ENCODE measurements around the gene FAM118B.
A peak's percentile ranks its signal among the peaks of the same experiment; 100 is the strongest.

FAM118B gene

DNA sequence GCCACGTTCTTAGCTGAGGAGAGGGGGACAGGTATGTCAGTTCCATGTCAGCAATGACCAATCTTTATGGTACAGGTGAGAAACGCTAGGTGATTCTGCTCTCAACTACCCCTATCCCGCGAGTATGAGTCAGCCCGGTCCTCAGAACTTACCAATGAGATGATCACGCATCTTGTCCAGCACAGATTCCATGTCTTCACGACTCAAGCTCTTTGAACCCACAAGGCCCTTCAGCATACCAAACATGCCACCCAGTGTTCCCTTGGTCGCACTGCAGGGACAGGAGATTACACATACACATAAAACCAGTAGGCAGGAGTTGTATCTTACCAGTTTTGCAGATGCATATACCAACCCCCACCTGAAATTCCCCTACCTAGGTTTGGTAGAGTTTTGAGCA is 54.2 kb downstream of the FAM118B start:
- no peak overlapping the region for H3K4me3 ChIP-seq (replicated peaks; ENCODE audit: low read depth, low read length)
- no peak for DNase-seq (ENCODE audit: extremely low read depth, low read depth)
- TF ChIP-seq, protein P1, sequence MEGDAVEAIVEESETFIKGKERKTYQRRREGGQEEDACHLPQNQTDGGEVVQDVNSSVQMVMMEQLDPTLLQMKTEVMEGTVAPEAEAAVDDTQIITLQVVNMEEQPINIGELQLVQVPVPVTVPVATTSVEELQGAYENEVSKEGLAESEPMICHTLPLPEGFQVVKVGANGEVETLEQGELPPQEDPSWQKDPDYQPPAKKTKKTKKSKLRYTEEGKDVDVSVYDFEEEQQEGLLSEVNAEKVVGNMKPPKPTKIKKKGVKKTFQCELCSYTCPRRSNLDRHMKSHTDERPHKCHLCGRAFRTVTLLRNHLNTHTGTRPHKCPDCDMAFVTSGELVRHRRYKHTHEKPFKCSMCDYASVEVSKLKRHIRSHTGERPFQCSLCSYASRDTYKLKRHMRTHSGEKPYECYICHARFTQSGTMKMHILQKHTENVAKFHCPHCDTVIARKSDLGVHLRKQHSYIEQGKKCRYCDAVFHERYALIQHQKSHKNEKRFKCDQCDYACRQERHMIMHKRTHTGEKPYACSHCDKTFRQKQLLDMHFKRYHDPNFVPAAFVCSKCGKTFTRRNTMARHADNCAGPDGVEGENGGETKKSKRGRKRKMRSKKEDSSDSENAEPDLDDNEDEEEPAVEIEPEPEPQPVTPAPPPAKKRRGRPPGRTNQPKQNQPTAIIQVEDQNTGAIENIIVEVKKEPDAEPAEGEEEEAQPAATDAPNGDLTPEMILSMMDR (IDR thresholded peaks at IDR 0.05; ENCODE audit: low read depth, low read length, missing control alignments), result no peak

DNA sequence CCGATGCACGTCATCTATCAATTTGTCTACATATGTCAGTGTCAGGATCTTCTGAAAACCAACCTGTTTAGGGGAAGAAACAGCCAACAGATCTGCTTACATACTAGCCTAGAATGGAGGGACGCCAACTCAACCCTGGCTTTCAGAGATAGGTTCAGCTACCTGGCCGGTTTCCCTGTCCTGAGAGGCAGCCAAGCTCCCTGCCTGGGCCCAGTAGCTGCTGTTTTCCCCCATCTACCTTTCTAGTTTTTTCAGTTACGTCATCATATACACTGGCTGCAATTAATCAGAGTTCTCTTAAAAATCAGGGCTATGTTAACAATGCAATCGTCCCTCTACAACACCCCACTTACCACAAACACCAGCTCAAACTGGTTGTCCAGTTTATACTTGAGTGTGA is 56.1 kb downstream of the FAM118B start:
- DNase-seq (ENCODE audit: extremely low read depth, low read depth), result no peak
- H3K4me3 ChIP-seq (replicated peaks; ENCODE audit: low read depth, low read length), result peak overlapping the region; percentile 82
- TF ChIP-seq, protein P1 (IDR thresholded peaks at IDR 0.05; ENCODE audit: low read depth, low read length, missing control alignments), result no peak

DNA sequence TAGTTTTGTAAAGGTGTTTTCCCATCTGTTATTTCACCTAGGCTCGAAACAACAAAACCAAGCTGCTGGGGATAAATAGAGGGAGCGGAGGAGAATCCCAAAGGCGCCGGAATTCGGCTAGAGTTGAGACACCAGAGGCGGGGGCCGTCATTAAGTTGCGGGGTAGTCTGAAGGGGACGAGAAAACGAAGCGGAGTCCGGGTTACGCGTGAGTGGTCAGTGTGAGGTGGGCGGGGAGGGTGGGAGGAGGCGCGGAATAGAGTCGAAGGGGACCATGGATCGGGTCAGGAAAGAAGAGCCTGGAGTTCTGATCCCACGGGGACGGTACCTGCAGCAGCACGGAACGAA is 56.8 kb downstream of the FAM118B start:
- peak overlapping the region; percentile 82 for H3K4me3 ChIP-seq (replicated peaks; ENCODE audit: low read depth, low read length)
- DNase-seq (ENCODE audit: extremely low read depth, low read depth), result no peak
- TF ChIP-seq, protein P1 (IDR thresholded peaks at IDR 0.05; ENCODE audit: low read depth, low read length, missing control alignments), result no peak

DNA sequence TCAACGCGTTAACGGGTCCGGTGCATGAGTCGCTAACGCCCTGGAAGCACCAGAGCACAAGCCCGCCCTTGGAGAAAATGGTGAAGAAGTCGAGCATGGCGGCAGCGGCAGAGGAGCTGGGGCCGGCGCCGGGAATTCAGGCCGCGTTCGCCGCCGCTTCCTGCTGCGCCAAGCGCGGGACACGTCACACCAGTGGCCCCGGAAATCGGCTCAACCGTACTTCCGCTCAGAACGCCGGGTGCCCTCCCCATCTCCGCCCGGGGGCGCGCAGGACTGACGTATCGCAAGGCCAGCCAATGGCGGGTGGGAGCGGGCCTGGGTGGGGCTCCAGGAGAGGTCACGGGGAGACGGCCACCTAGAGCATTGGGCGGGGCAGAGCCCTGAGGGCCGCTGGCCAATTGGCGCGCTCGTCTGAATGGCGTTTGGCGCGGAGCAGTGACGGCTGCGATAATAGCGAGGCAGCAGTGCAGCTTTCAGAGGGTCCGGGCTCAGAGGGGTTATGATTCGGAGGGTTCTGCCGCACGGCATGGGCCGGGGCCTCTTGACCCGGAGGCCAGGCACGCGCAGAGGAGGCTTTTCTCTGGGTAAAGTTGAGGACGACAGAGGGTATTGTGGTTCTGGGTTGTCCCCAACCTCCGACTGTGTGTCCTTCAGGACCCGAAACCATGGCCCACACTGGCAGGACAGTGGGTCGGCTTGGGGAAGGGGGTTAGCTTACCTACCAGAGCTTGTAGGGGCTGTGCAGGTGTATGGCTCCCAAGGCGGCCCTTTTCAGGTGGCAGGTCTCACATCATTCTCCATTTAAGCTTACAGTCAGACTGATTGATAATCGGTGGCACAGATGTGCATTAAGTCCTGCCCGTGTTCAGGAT is 57.4 kb downstream of the FAM118B start, which contains the start of the genes FOXRED1 and SRPRA:
Gene FOXRED1, plus strand, starts transcription at position 447 of the 872 bp plus-strand sequence. Its CDS starts 53 bp downstream, at position 500.
Gene SRPRA, minus strand, starts transcription at position 188 of the 872 bp plus-strand sequence. Its CDS starts 91 bp downstream, at position 97.
- H3K4me3 ChIP-seq (replicated peaks; ENCODE audit: low read depth, low read length), result peak within 1 kb of the TSS; percentile 82
- peak; percentile 95 for DNase-seq (ENCODE audit: extremely low read depth, low read depth)
- TF ChIP-seq, protein P1 (IDR thresholded peaks at IDR 0.05; ENCODE audit: low read depth, low read length, missing control alignments), result no peak

DNA sequence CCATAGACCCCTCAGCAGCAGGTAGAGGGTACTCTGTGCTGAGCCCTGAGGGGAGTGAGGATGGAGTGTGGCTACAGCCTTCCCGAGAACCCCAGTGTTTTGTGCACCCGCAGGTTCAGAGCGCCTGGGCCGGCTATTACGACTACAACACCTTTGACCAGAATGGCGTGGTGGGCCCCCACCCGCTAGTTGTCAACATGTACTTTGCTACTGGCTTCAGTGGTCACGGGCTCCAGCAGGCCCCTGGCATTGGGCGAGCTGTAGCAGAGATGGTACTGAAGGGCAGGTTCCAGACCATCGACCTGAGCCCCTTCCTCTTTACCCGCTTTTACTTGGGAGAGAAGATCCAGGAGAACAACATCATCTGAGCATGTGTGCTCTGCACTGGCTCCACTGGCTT is 65.7 kb downstream of the FAM118B start:
- TF ChIP-seq, protein P1 (IDR thresholded peaks at IDR 0.05; ENCODE audit: low read depth, low read length, missing control alignments), result no peak
- no peak overlapping the region for H3K4me3 ChIP-seq (replicated peaks; ENCODE audit: low read depth, low read length)
- DNase-seq (ENCODE audit: extremely low read depth, low read depth), result no peak

DNA sequence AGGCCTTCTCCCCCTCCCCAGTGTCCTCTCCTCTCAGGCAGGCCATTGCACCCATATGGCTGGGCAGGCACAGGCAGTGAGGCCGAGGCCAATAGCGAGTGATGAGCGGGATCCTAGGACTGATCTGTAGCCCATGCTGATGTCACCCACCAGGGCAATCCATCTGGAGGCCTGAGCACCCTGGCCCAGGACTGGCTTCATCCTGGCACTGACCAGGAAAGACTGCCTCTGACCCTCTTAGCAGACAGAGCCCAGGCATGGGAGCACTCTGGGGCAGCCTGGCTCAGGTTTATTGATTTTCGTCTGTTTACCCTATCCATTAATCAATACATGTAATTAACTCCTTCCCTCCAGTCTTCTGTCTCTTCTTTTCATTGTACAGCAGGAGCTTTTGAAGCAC is 66.2 kb downstream of the FAM118B start:
- TF ChIP-seq, protein P1 (IDR thresholded peaks at IDR 0.05; ENCODE audit: low read depth, low read length, missing control alignments), result no peak
- H3K4me3 ChIP-seq (replicated peaks; ENCODE audit: low read depth, low read length), result no peak overlapping the region
- no peak for DNase-seq (ENCODE audit: extremely low read depth, low read depth)
